ENCODE measurements around the gene CCDC188. TPM values are rescaled to one million over a fixed set of nuclear protein-coding genes. Genes with fewer than 3 reads are reported as not detected.

CCDC188 gene
- total RNA-seq, 1 experiment from 2014 or later: not detected

- POLR2A ChIA-PET: interaction anchor here (0.6 to 1.5 kb wide), 2 partner anchors 81 to 377 kb away, joined by 3 to 4 read pairs; no protein-coding TSS in a partner anchor
- Mint-ChIP-seq H3K9me3 (no peaks in the 10 kb centered on the region), H3K36me3 (no peaks in the 10 kb centered on the region), H3K4me1 (peaks cover 7% of the 10 kb centered on the region), H3K4me3 (no peak overlapping the region), H3K27ac (no peak overlapping the region), H3K27me3 (ENCODE audit: low read depth) (no peaks in the 10 kb centered on the region)
- DNase-seq (ENCODE audit: low spot score) (no peak), ATAC-seq (peak; percentile 6)
- CTCF ChIA-PET: interaction anchor here (0.6 to 3.2 kb wide), 53 partner anchors 10 to 1547 kb away, joined by 3 to 69 read pairs (median 5); partner anchors contain the start of genes DGCR6L and TRMT2A
- TF ChIP-seq ZNF219 (CRISPR knock-in tag; IDR thresholded peaks at IDR 0.05; ENCODE audit: borderline replicate concordance): no peak
- TF ChIP-seq MAX (CRISPR knock-in tag; IDR thresholded peaks at IDR 0.05): 0 out of 2 replicates have a peak, but pooled peaks have one; percentile 8
- no peak for TF ChIP-seq CREB1 (CRISPR knock-in tag; IDR thresholded peaks at IDR 0.05)
- TF ChIP-seq ZMAT4 (CRISPR knock-in tag; IDR thresholded peaks at IDR 0.05): no peak
Observed at GRCh38 chr22:20157430-20158183, 6.8 kb upstream of the CCDC188 start.

GRCh38 chr22:20156611-20157429 lies 6.0 kb upstream of the CCDC188 start:
- DNase-seq (ENCODE audit: low spot score) (peak; percentile 97), ATAC-seq (peak; percentile 64)
- ChIA-PET CTCF (interaction anchor here (0.6 to 3.2 kb wide), 52 partner anchors 9 to 1548 kb away, joined by 3 to 69 read pairs (median 5); partner anchors contain the start of genes DGCR6L and TRMT2A), POLR2A (interaction anchor here (0.6 to 1.5 kb wide), 2 partner anchors 82 to 376 kb away, joined by 3 to 4 read pairs; no protein-coding TSS in a partner anchor)
- TF ChIP-seq TEAD1 (CRISPR knock-in tag; IDR thresholded peaks at IDR 0.05) (0 out of 2 replicates have a peak, but pooled peaks have one; percentile 30), SP1 (CRISPR knock-in tag; conservative IDR thresholded peaks at IDR 0.05) (peak; percentile 52), NFATC4 (CRISPR knock-in tag; IDR thresholded peaks at IDR 0.05) (no peak), MAX (CRISPR knock-in tag; IDR thresholded peaks at IDR 0.05) (0 out of 2 replicates have a peak, but pooled peaks have one; percentile 49), CTCF (IDR thresholded peaks at IDR 0.05) (peak; percentile 100), MYBL2 (CRISPR knock-in tag; IDR thresholded peaks at IDR 0.05) (no peak)
- Mint-ChIP-seq H3K27ac (no peak overlapping the region), H3K9me3 (no peaks in the 10 kb centered on the region), H3K36me3 (no peaks in the 10 kb centered on the region), H3K27me3 (ENCODE audit: low read depth) (no peaks in the 10 kb centered on the region), H3K4me1 (peaks cover 7% of the 10 kb centered on the region), H3K4me3 (no peak overlapping the region)

GRCh38 chr22:20156042-20156389 lies 5.2 kb upstream of the CCDC188 start:
- no peak for DNase-seq (ENCODE audit: low spot score)
- Mint-ChIP-seq H3K4me3 (no peak overlapping the region), H3K27me3 (ENCODE audit: low read depth) (no peaks in the 10 kb centered on the region), H3K9me3 (no peaks in the 10 kb centered on the region), H3K4me1 (peaks cover 7% of the 10 kb centered on the region), H3K36me3 (no peaks in the 10 kb centered on the region), H3K27ac (no peak overlapping the region)
- CTCF ChIA-PET: interaction anchor here (1.2 to 3.2 kb wide), 4 partner anchors 83 to 130 kb away, joined by 3 to 69 read pairs (median 28); no protein-coding TSS in a partner anchor
- no peak for ATAC-seq
- no peak for TF ChIP-seq FOXJ3 (CRISPR knock-in tag; IDR thresholded peaks at IDR 0.05; ENCODE audit: borderline replicate concordance)
- no peak for TF ChIP-seq TP53 (CRISPR knock-in tag; IDR thresholded peaks at IDR 0.05)
- TF ChIP-seq ZNF532 (CRISPR knock-in tag; IDR thresholded peaks at IDR 0.05; ENCODE audit: borderline replicate concordance): no peak
- no peak for TF ChIP-seq NFATC4 (CRISPR knock-in tag; IDR thresholded peaks at IDR 0.05)
- TF ChIP-seq ATF1 (CRISPR knock-in tag; IDR thresholded peaks at IDR 0.05): no peak
- no peak for TF ChIP-seq ZNF396 (CRISPR knock-in tag; IDR thresholded peaks at IDR 0.05; ENCODE audit: borderline replicate concordance)
- TF ChIP-seq, protein P1, sequence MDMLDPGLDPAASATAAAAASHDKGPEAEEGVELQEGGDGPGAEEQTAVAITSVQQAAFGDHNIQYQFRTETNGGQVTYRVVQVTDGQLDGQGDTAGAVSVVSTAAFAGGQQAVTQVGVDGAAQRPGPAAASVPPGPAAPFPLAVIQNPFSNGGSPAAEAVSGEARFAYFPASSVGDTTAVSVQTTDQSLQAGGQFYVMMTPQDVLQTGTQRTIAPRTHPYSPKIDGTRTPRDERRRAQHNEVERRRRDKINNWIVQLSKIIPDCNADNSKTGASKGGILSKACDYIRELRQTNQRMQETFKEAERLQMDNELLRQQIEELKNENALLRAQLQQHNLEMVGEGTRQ (CRISPR knock-in tag; IDR thresholded peaks at IDR 0.05): no peak
- TF ChIP-seq ZNF121 (CRISPR knock-in tag; IDR thresholded peaks at IDR 0.05): no peak
- no peak for TF ChIP-seq SP1 (CRISPR knock-in tag; conservative IDR thresholded peaks at IDR 0.05)
- POLR2A ChIA-PET: interaction anchor here (1.5 kb wide), 1 partner anchor 83 kb away, joined by 3 read pairs; no protein-coding TSS in a partner anchor

Data from WTC11 (cell line).